ENCODE data around the gene SERGEF.

DNA sequence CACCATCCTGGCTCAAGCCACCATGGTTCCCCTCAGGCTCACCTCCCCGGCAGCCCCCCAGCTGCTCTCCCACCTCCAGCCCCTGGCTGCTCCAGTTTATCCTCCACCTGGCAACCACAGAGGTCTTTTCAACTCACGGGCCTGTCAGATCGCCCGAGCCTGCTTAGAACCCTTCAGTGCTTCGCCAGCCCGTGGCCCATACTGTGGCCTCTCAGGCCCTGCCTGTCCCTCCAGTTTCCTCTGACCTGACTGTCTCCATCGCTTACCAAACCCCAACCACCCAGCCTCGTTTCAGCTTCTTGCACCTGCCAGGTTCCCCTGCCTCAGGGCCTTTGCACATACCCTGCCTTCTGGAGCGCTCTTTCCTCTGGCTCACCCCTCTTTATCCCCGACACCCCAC, 271.4 kb downstream of the SERGEF start:
- TF ChIP-seq YY1 (IDR thresholded peaks at IDR 0.05; ENCODE audit: insufficient read depth, insufficient read length) (no peak), ZNF274 (IDR thresholded peaks at IDR 0.05; ENCODE audit: low read depth, low read length) (no peak)

Measured in NT2/D1 (cell line).